Measurements from ENCODE around the gene LRRC51. TPM values are rescaled to one million over a fixed set of nuclear protein-coding genes. Genes with fewer than 3 reads are reported as not detected.
A peak's percentile ranks its signal among the peaks of the same experiment; 100 is the strongest.

LRRC51 gene, protein sequence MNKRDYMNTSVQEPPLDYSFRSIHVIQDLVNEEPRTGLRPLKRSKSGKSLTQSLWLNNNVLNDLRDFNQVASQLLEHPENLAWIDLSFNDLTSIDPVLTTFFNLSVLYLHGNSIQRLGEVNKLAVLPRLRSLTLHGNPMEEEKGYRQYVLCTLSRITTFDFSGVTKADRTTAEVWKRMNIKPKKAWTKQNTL
- polyA plus RNA-seq (2013, experiment 1 of 2; ENCODE audit: insufficient read length) = 6.2 TPM
- polyA plus RNA-seq (2013, experiment 2 of 2; ENCODE audit: insufficient read length) = 6.4 TPM

DNA sequence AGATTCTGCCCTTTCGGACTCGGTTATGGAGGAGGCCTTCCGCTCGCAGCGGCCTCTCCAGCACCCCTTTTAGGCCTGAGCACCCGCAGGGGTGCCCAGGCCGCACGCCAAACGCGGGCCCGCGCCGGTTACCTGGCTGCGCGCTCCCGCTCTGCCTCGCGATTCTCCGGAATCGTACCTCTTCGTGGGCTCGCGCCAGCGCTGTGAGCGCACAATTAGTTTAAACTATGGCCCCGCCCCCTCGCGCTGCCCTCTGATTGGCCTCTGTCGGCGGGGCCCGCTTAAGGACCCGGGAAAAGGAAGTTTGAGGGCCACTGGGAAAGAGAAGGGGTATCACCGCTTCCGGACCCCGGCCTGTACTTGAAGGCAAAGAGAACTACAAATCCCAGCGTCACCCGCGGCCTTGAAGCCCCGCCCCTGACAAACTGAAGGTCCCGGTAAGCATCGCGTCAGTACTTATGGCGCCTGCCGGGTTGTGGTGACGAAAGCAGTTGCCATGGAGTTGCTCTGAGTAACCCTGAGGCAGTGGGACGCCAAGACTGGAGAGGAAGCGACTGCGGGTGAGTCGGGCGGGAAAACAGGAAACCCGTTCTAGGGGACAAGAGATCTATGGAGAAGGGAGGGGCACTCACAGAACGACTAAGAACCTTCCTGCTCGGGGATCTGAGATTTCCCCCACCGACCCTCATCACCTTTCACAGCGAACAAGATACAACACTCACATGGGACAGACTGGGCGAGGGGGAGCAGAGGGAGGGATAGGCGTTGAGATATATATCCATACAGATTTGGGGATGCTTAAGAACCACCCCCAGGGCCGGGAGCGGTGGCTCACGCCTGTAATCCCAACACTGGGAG lies at the start of gene LRRC51, which contains the start of gene NUMA1:
Gene LRRC51, plus strand, starts transcription at position 525 of the 858 bp plus-strand sequence. CDS start 8,234 bp downstream, outside the sequence.
Gene NUMA1, minus strand, starts transcription at position 217 of the 858 bp plus-strand sequence. CDS start 44,599 bp downstream, outside the sequence.
- peak; percentile 100 for DNase-seq

- no peak for DNase-seq
Observed at GRCh38 chr11:72036687-72037086, 44.0 kb upstream of the LRRC51 start.

- peak; percentile 56 for DNase-seq
Observed at GRCh38 chr11:72037554-72038311, 42.9 kb upstream of the LRRC51 start.

- peak; percentile 81 for DNase-seq
Observed at GRCh38 chr11:72038491-72038890, 42.2 kb upstream of the LRRC51 start.

- DNase-seq = peak; percentile 23
Observed at GRCh38 chr11:72039031-72039855, 41.4 kb upstream of the LRRC51 start.

DNA sequence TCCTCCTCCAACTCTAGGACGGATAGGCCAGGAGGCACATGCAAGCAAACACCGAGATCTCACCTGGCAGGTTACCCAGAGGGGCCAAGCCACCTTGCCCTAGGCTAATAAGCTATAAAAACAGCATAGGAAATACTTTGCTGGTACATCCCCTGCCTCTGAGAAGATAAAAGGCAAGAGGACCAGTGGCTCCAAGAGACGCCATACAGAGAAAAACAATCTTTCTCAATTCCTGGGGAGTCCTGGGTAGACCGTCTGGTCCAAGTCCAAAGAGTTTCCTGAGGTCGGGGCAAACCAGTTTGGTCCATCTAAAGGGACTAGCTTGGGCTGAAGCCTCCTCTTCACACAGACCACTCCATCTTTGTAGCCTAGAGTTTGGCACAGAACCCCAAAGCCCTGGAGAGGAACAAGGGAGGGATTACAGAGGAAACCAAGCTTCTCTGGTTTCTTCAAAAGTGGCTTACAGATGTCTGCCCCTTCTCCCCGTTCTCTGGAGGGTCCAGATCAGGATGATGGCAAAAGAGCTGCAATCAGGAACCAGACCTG lies 40.7 kb upstream of the LRRC51 start:
- no peak for DNase-seq

GRCh38 chr11:72040491-72041363 lies 39.9 kb upstream of the LRRC51 start:
- DNase-seq = peak; percentile 97

DNA sequence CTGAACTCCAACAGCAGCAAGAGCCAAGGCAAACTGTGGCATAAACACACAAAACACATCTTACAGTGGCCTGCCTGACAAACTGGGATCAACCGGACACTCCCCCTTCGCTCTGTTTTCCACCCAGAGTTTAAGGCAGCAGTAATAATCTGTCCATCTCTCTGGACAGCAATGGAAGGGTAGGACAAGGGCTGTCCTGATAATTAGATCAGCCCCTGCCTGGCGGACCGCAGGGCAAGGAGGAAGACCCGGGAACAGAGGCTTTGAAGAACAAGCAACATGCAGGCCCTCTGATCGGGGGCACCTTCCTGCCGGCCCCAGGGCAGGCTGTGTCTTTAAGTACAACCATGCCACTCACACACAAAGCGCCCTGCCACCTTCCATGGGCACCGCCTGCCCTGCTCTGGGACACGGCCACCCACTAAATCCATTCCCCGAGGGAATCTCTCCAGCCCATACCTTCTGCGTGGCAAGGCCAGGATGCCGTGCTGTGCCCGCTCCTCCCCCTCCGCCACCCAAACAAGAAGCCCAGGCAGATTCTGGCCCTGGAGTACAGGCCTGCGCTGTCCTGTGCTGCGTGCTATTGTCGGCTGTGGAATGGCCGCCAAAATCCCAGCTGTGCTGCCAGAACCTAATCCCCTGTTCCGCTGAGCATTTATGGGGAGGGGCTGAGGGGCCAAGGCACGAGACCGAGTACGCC lies 39.1 kb upstream of the LRRC51 start:
- DNase-seq = peak; percentile 83

DNA sequence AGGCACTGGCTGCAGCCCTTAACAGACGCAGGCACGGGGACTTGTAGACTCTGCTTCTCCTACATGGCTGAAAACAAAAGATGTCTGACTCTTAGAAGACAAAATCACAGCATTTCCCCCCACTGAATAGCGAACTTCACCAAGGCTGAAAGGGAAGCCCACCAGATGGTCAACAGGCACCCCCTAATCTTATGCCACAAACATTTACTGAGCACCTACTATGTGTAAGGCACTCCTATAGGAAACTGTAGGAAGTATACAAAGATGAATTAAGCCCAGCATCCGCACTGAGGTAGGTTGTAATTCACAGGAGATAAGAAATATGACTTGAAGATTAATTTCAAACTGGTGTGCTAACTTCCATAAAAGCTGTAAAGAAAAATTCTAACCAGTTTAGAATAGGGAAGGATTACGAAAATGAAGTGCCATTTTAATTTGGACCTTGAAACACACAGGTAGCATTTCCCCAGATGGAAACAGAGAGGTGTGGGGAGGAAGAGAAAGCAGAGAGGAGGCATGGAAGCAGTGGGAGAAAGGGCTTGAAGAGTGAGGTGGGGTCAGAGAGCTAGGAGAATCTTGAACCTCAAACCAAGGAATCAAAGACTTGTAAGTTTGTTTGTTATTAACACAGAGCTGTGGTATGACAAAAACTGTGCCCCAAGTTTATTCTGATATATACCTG lies 38.4 kb upstream of the LRRC51 start:
- DNase-seq = no peak

- DNase-seq = no peak
Observed at GRCh38 chr11:72045849-72046248, 34.8 kb upstream of the LRRC51 start.

GRCh38 chr11:72048766-72049460 lies 31.7 kb upstream of the LRRC51 start:
- no peak for DNase-seq

DNA sequence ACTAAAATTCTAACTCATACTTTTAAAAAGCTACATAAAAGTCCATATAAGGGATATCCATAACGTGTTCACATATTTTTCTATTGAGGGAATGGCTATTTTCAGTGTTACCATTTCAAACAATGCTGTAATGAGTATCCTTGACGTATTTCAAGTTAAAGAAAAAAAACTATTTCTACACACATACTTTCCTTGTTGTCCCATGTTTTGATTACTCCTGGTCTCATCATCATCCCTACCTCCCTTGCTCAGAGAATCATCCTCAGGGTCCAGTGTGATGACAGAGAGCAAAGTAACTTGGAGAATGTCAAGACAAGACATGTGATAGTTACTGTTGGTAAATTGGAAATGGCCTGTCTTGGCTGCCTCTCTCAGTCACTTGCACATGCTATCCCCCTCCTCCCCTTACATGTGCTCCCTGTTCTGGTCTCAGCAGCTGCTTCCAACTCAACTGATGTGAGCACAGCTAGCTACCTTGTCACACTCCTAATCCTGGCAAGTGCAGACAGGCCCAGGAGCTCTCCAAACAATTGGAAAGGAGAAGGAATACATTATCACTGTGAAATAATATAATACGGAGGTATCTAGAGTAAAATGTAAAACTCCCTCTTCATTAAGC lies 22.1 kb upstream of the LRRC51 start:
- peak; percentile 82 for DNase-seq

DNA sequence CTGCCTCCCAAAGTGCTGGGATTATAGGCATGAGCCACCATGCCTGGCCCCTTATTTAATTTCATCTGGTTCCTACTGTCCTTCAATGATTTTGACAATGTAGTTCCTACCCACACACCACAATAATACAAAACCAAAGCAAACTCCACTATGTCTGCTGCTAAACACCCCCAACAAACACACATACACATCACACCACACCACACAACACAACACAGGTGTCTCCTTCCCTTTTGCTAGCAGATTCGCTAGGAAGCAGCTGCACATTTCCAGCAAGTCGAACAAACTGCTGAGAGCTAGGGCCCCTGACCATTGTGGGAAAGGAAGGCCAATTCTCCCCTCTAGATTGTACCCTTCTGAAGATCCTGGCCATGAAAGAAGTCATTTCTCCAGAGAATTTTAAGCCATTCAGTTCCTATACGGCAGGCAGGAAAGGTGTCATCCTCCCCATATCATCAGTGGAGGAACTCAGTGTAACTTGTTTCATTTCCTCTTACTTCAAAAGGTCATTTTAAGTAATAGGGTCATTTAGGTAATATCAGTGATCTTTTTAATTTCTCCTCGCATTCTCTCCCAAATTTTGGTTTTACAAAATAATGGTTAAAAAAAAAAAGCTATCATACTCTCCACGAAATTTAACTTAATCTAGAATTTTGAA lies 18.8 kb upstream of the LRRC51 start:
- no peak for DNase-seq

DNA sequence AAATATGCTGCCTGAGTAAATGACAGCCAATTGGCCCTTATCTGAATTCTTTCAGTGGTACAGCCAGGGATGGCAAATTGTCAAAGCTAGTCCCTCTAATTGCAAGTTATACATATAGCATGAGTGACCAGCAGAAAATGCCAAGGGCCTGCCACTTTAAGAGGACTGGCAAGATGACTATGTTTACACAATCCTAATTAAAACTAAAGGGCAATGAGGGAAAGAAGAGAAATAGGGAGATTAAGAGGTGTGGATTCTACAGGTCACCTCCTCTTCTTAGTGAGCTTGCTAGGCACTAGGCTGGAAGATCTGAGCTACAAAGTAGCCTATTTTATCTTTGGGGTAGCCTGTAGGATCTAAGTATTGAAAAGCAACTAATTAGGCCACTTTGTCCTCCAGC lies 13.8 kb upstream of the LRRC51 start:
- DNase-seq = no peak

DNA sequence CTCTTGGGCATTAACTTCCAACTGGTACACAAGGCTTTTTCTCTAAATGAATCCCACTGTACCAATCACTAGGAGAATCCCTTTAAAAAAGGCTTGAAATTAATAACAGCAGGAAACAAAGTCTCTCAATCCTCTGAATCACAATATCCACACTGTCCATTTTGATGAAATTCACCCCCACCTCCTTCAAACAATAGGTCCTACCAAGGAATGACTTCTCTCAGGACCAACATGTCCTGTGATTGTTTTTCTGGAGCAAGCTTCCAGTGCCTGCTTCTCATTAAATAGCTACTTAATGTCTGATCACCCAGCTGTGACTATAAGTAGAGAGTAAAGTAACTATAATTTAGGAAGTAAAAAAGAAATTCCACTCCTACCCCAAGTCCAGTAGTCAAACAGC lies 13.4 kb upstream of the LRRC51 start:
- DNase-seq = no peak

DNA sequence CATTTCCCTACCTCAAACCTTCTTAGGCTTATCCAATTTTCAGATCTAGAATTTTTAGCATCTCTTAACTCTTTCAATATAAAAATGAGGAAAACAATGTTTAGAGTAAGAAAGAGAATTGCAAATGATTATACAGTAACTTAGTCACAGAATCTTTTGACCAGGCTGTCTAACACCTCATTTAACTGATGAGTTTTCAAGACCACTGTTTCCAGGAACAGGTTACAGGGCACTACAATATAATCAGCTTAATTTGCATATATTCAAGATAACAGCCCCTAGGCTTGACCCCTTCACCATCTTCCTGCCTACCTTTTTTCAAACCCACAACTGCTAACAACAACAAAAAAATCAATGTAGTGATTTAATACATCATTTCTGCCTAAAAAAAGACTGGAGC lies 13.0 kb upstream of the LRRC51 start:
- no peak for DNase-seq

DNA sequence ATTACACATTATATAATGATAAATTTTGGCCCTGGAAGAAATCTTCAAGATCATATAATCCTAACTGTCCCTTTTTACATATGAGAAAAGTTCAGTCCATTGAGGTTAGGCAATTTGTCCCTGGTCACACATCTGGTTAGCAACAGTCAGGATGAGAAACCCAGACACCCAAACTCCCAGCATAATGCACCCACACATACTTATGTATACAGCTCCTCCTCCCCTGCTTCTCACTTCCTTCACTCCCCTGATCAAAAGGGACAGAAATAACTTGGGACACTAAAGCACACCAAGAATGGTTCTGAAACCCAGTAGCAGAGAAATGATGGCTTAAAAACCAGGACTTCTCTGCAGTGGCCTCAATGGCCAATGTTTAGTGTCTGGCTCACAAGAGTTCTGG lies 11.4 kb upstream of the LRRC51 start:
- DNase-seq = no peak

GRCh38 chr11:72069787-72070251 lies 10.8 kb upstream of the LRRC51 start:
- DNase-seq = peak; percentile 74
